NCI-H446 (cell line): ENCODE results near the gene LAMA5.

Source experiments
- DNase-seq, 2 experiments: peaks; one replicate each; lab custom pipeline; 2025; lab: John Stamatoyannopoulos, UW

Gene LAMA5

DNA sequence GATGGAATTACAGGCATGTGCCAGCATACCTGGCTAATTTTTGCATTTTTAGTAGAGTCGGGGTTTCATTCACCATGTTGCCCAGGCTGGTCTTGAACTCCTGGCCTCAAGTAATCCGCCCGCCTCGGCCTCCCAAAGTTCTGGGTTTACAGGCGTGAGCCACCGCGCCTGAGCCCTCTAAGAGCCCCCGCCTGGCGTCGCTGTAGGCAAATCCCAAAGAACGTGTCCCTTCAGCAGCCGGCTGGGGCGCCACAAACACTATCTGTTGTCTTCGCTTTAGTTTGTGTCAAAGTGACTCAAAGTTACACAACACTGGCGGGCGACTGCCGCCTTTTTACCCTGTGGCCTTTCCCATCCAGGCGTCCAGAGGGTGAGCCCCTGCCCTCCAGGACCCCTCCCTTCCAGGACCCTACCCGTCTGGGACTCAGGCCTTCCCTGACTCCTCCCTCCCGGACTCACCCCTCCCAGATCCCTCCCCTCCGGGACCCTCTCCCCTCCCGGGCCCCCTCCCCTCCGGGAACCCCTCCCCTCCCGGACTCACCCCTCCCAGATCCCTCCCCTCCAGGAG is 65.3 kb downstream of the LAMA5 start:
- DNase-seq, result peak; percentile 86 to 89

- DNase-seq, result no peak
Observed at GRCh38 chr20:62301111-62301668, 65.9 kb downstream of the LAMA5 start.

- no peak for DNase-seq
Observed at GRCh38 chr20:62300319-62300718, 66.8 kb downstream of the LAMA5 start.

- no peak for DNase-seq
Observed at GRCh38 chr20:62299666-62300236, 67.4 kb downstream of the LAMA5 start.

GRCh38 chr20:62298577-62299249 is 68.4 kb downstream of the LAMA5 start:
- no peak for DNase-seq

- DNase-seq, result no peak
Observed at GRCh38 chr20:62297449-62298227, 69.5 kb downstream of the LAMA5 start.

DNA sequence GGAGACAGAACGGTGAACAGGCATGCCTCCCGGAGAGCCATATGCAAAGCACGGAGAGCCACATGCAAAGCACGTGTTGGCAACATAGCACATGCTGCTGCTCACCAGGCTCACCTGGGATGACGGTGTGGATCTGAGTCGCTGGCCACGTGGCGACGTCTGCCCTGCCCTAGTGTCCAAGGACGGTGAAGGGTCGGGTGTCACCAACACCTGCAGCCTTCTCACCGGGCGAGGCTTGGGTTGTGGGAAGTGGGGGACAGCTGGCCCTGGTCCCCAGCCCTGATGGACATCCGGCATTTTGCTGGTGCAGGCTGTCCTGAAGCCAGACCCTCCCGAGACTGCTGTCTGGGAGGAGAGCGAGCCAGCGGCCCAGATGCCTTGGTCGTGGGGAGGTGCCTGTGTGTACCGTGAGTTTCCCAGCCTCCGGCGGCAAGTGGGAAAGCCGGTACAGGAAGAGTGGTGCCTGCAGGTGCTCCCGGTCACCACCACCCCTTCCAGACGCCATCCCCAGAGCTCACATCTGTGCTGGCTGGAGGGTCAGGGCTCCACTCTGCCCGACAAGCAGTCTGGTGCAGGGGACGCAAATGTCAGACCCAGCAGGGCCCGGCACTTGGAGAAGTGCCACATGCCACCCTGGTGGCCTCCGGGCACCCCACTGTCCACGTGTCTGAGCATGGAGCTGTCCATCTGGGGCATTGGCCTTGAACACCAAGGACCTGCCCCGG is 70.2 kb downstream of the LAMA5 start:
- no peak for DNase-seq

DNA sequence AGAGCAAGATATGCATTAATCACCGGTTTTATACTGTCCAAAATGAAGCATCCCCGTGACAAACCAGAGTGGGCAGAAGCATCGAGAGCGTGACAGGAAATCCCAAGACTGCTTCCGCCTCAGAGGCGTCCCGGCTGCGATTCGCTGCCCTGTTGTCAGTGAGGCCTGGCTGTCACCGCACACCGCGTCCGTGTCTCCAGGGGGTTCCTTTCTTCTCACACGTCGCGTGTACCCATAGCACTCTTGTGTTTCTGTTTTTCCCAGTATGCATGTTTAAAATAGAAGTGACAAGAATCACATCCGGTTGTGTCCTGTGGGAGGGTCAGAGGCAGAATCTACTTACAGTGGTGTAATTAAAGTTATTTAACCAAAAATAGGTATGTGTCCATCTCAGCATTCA is 72.6 kb downstream of the LAMA5 start:
- no peak for DNase-seq

DNA sequence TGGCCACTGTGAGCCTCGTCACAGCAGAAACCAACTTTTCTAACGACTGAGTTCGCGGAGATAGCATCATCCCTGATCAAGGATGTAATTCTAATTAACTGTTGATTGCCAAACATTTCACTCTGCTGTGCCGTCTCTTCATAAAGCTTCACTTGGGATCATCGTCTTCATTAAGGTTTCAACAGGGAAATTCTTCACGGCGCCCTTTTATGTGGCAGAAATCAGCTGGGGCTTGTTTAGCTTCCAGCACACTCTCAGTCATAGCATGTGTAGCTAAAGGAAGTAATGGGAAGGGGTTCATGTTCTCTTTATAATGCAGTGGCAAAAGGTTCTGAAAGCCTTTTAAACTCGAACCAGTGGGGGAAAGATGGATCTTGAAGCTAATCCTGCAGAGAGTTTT is 73.2 kb downstream of the LAMA5 start:
- DNase-seq, result no peak

DNA sequence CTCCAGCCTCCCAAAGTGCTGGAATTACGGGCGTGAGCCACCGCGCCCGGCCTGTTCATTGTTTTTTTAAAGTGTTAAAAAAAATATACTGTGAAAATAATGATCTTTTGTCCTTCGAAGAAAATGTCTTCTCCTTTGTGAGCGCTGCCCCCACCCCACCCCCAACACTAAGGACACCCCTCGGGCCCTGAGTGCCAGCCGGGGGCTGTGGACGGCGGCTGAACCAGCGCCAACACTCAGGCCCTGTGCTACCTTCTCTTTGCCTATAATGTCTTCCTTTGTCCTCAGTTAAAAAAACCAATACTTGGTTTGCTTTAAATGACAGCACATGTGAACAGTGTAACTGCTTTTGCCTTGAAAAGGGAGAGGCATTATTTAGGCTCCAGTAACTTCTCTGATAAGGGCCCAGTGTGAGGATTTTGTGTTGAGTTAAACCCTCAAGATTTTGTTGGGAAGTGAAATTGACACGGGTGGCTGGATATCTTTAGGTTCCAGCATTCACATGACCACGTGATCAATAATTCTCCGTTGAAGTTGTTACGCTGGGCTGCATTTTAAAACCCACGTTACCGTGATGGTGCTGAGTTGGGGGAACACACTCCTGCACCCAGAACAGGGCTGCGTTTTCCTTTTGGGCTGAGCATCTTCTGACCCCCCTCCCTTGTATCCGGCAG is 73.9 kb downstream of the LAMA5 start:
- no peak for DNase-seq

- no peak for DNase-seq
Observed at GRCh38 chr20:62292108-62292507, 75.0 kb downstream of the LAMA5 start.

DNA sequence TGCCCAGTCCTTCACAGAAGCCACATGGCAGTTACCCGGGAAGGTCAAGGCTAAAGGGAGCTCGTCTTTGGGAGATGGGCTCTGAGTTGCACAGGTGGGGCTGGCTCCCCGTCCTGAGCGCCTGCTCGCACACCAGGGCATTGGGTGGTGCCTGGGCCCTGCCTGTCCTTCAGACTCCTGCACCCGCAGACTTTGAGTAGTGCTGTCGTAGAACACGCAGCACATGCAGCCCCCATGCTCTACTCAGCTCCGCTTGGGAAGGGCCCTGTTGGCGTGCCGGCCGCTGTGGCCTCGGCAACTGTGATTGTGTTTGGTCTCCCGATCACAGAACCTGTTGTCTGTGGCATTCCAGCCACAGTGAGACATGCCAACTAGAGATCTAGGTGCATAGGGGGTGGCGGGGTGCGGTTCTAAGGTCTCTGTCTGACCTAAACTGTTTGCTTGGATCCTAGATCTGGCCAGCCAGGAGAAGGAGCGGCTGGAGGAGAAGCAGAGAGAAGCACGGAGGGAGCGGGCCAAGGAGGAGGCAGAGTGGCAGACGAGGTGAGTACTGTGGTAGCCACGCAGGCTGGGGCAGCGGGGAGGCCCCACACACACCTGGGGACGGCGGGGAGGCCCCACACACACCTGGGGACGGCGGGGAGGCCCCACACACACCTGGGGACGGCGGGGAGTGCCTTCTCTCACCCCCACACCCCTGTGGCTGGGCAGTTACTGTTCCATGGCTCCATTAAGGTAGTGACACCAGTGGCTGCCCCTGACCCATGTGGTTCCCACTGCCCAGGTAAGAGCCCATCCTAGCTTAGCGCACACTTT is 75.7 kb downstream of the LAMA5 start:
- no peak for DNase-seq

GRCh38 chr20:62289898-62290297 is 77.2 kb downstream of the LAMA5 start:
- no peak for DNase-seq

DNA sequence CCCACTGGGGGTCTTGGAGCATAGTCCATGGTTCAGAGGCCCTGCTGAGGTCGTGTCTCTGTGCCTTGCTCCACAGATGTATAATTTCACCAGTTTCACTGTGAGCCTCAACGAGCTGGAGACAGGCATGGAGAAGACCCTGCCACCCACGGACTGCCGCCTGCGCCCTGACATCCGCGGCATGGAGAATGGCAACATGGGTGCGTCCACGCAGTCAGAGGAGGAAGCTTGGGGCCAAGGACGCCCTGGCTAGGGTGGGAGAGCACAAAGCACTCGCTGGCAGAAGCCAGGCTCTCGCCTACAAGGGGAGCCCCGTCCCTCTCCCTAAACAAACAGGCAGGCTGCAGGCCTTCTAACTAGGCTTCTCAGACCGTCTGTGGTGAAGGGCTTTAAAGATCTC is 78.0 kb downstream of the LAMA5 start:
- no peak for DNase-seq

DNA sequence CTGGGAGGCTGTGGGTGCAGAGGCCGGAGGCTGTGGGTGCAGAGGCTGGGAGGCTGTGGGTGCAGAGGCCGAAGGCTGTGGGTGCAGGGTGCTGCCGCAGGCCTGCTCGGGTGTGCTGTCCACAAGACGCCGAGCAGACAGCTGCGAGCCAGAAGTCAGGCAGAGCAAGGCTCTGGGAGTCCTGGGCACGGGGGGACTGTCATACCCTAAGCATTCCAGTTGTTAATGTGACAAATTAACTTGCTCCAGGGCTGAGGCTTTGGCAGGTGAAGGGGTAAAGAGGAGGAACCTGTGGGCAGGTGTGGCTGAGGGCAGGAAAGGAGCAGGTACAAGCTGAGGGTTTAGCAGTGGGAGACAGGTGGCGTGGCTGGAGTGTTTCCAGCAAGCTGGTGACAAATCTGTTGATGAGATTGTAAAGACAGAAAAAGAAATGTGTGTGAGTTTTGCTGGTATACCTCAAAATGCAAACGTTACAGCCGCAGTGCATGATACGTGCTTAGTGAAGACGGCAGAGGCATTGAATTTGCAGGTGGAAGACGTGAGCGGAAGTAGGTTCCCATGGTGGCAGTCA is 78.5 kb downstream of the LAMA5 start:
- no peak for DNase-seq

DNA sequence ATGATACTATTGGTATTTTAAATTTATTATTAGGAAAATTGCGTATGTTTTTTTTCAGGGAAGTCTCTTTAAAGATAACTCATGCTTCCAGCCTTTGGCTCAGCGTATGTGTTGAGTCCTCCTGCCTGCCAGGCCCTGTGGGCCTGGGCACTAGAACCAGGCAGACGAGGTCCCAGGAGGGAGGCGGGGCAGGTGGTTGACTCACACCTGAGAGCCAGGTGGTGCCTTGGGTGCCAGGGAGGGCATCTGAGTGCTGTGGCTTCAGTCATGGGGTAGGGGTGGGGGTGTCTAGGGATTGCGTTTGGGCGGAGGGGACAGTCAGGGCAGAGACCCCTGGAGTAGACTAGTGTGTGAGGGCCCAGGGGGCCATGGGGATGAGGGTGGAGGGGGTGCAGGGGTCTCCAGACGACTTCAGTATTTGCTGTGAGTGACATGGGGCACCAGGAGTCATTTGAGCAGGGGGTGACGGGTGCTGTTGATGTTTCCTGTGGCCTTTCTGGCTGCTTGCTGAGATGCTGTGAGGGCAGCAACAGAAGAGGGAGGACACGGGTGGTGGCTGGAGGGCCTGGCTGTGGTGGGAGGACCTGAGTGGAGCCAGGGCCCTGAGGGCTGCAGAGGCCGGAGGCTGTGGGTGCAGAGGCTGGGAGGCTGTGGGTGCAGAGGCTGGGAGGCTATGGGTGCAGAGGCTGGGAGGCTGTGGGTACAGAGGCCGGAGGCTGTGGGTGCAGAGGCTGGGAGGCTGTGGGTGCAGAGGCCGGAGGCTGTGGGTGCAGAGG is 79.2 kb downstream of the LAMA5 start:
- DNase-seq, result no peak

DNA sequence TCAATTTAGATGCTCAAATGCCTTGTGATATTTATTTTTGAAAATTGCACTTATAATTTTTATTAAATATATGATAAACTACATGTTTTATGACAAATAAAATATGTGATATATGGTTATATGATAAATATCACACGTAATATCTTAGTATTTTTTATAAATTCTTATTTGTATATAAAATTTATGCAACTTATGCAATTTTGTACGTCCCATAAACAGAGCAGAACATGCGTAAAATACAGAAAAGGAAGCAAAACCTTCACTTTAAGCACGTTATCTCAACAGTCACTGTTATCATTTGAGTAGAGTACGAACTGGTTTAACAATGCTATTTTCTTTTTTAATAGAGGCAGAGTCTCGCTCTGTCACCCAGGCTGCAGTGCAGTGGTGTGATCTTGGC is 80.0 kb downstream of the LAMA5 start:
- DNase-seq, result no peak

DNA sequence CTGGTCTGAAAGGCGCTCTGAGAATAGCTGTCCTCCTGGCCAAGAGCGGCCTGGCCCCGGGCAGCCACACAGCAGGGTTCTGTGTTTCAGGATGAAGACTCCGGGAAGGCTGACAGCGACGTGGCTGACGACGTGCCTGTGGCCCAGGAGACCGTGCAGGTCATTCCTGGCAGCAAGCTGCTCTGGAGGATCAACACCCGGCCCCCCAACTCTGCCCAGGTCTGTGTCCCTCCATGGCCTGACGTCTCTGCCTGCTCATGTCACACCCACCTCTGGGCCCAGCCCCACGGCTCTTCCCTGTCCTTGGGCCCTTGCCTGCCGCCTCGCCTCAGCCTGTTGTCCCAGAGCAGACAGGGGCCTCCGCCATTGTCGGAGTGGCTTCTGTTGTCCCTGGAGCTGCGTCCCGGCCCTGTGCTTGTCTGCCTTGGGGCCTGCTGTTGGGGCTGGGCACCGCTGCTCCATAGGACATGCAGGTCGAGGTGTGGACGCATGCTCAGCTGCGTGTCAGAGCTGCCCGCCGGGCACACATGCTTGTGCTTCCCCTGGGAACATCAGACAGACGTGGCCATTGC is 80.5 kb downstream of the LAMA5 start:
- no peak for DNase-seq

DNA sequence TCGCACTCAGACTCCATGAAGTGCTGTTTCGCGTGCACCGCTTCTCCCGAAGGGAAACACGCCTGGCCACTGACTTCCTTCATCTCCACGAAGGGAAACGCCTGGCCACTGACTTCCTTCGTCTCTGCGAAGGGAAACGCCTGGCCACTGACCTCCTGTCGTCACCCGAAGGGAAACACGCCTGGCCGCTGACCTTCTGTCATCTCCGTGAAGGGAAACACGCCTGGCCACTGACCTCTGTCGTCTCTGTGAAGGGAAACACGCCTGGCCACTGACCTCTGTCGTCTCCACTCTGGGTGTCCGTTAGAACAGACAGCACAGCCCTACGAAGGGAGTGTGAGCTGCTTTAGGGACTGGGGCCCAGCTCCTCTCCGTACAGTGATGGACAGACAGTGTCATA is 81.4 kb downstream of the LAMA5 start:
- no peak for DNase-seq
